Panc1 (cell line): ENCODE measurements around the gene PNLDC1. TPM values are rescaled to one million over a fixed set of nuclear protein-coding genes. Genes with fewer than 3 reads are reported as not detected.
A peak's percentile ranks its signal among the peaks of the same experiment; 100 is the strongest.

ENCODE experiments used
- ATAC-seq: fragments of 200-7000 bp; cut with Tn5 transposase; 2 replicates; pipeline ENCODE4 v1.9.1; 2020; ENCODE audit warnings: mild to moderate bottlenecking, moderate library complexity
- BruUV-seq: library from RNA; stranded (reverse); fragments of 400-500 nt; replicated peaks from 2 replicates; lab custom pipeline; 2021; lab: Mats Ljungman, UMichigan
- CTCF ChIA-PET: fragments of 300-600 bp; sonication (Branson Sonifier 250); formaldehyde crosslinking; loops from one replicate; lab custom pipeline; 2022; ENCODE audit warnings: antibody characterized with exemption; lab: Charles Lee
- POLR2A ChIA-PET: fragments of 300-600 bp; sonication (Branson Sonifier 250); formaldehyde crosslinking; loops from one replicate; lab custom pipeline; 2022; ENCODE audit warnings: antibody characterized with exemption; lab: Charles Lee
- DNase-seq: peaks from one replicate; pipeline ENCODE4 v3.0.0-alpha.2; 2010; ENCODE audit warnings: low read depth, low spot score
- H3K27ac ChIP-seq: 2 replicates; pipeline ENCODE4 v1.5.1; 2011; ENCODE audit warnings: mild to moderate bottlenecking, low read length, inconsistent platforms
- H3K27me3 ChIP-seq: fragments of 200-500 bp; sonication (Bioruptor generic); 2 replicates; pipeline ENCODE4 v1.6.0; 2014; ENCODE audit warnings: low read length, inconsistent platforms; ENCODE audit not compliant: control insufficient read depth, insufficient read depth
- H3K36me3 ChIP-seq: fragments of 200-500 bp; sonication (Bioruptor generic); 2 replicates; pipeline ENCODE4 v1.5.1; 2014; ENCODE audit warnings: inconsistent platforms, mild to moderate bottlenecking, low read length, moderate library complexity; ENCODE audit not compliant: control insufficient read depth, insufficient read depth
- H3K4me1 ChIP-seq: 2 replicates; pipeline ENCODE4 v1.5.1; 2011; ENCODE audit warnings: inconsistent platforms, mild to moderate bottlenecking, low read length, moderate library complexity; ENCODE audit not compliant: control insufficient read depth, insufficient read depth
- H3K4me3 ChIP-seq, 2 experiments: 2 replicates each; pipeline ENCODE4 v1.5.1; 2011 to 2012; ENCODE audit warnings: low read depth in 2 of 2, low read length in 2 of 2, mild to moderate bottlenecking in 2 of 2, inconsistent platforms in 1 of 2, moderate library complexity in 1 of 2
- H3K9me3 ChIP-seq: fragments of 200-500 bp; sonication (Bioruptor generic); 2 replicates; pipeline ENCODE4 v1.5.1; 2014; ENCODE audit warnings: low read depth, mild to moderate bottlenecking, inconsistent platforms, low read length, moderate library complexity; ENCODE audit not compliant: control insufficient read depth, insufficient read depth
- POLR2AphosphoS5 ChIP-seq: IDR thresholded peaks from 2 replicates; pipeline ENCODE4 v1.6.1; 2012; ENCODE audit warnings: mild to moderate bottlenecking, low read depth, low read length, moderate library complexity
- SIN3A ChIP-seq: IDR thresholded peaks from 2 replicates; pipeline ENCODE4 v1.6.1; 2012; ENCODE audit warnings: low read depth, mild to moderate bottlenecking, low read length, moderate library complexity, borderline replicate concordance; ENCODE audit not compliant: insufficient read depth
- TCF7L2 ChIP-seq: IDR thresholded peaks from 2 replicates; pipeline ENCODE4 v1.6.1; 2011; ENCODE audit warnings: mild to moderate bottlenecking, low read depth, low read length, inconsistent platforms
- in situ Hi-C: cut with HindIII; loops from 2 replicates; pipeline ENCODE4 v1.10.0; 2016; ENCODE audit warnings: low sequenced_read_pairs, low pct_unique_long_range_greater_than_20kb
- intact Hi-C: fragments of 100-400 bp; cut with micrococcal nuclease; formaldehyde crosslinking; loops from one replicate; pipeline ENCODE4 v1.10.0; 2022; ENCODE audit not compliant: unreplicated experiment
- total RNA-seq: library from RNA; stranded (reverse); gene quantifications from one replicate; pipeline ENCODE4 v1.2.1, GENCODE V29; 2021; ENCODE audit not compliant: unreplicated experiment
- TF ChIP-seq, protein P1 (sequence below): fragments of 450-650 bp; IDR thresholded peaks from 2 replicates; pipeline ENCODE4 v1.5.1; 2017; ENCODE audit warnings: mild to moderate bottlenecking
- TF ChIP-seq, protein P2 (sequence below), 2 experiments: IDR thresholded peaks; 2 replicates each; pipeline ENCODE4 v1.6.1; 2011 to 2012; ENCODE audit warnings: low read depth in 2 of 2, control low read depth in 1 of 2, low read length in 1 of 2, mild to moderate bottlenecking in 1 of 2, moderate library complexity in 1 of 2; ENCODE audit not compliant: insufficient read depth in 1 of 2

The PNLDC1 gene
- total RNA-seq, 1 experiment from 2014 or later = not detected

GRCh38 chr6:159778131-159778530, 21.9 kb upstream of the PNLDC1 start:
- in situ Hi-C loops (no loop called here), intact Hi-C loops (no loop called here)
- Histone ChIP-seq H3K4me1 (no peaks in the 10 kb centered on the region; the same call in 1 of the 2 replicates), H3K9me3 (no peaks in the 10 kb centered on the region), H3K36me3 (peaks cover 49% of the 10 kb centered on the region), H3K4me3 (no peak overlapping the region), H3K27ac (no peak overlapping the region), H3K27me3 (no peaks in the 10 kb centered on the region)
- ChIA-PET POLR2A (interaction anchor here (0.7 kb wide), 1 partner anchor 14 kb away, joined by 7 read pairs; no protein-coding TSS in a partner anchor), CTCF (no interaction called here)
- no TSS peak for BruUV-seq
- DNase-seq (no peak), ATAC-seq (no peak)
- TF ChIP-seq TCF7L2 = no peak
- no peak for TF ChIP-seq POLR2AphosphoS5
- TF ChIP-seq, protein P1, sequence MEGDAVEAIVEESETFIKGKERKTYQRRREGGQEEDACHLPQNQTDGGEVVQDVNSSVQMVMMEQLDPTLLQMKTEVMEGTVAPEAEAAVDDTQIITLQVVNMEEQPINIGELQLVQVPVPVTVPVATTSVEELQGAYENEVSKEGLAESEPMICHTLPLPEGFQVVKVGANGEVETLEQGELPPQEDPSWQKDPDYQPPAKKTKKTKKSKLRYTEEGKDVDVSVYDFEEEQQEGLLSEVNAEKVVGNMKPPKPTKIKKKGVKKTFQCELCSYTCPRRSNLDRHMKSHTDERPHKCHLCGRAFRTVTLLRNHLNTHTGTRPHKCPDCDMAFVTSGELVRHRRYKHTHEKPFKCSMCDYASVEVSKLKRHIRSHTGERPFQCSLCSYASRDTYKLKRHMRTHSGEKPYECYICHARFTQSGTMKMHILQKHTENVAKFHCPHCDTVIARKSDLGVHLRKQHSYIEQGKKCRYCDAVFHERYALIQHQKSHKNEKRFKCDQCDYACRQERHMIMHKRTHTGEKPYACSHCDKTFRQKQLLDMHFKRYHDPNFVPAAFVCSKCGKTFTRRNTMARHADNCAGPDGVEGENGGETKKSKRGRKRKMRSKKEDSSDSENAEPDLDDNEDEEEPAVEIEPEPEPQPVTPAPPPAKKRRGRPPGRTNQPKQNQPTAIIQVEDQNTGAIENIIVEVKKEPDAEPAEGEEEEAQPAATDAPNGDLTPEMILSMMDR = no peak
- TF ChIP-seq SIN3A = no peak
- TF ChIP-seq, protein P2, sequence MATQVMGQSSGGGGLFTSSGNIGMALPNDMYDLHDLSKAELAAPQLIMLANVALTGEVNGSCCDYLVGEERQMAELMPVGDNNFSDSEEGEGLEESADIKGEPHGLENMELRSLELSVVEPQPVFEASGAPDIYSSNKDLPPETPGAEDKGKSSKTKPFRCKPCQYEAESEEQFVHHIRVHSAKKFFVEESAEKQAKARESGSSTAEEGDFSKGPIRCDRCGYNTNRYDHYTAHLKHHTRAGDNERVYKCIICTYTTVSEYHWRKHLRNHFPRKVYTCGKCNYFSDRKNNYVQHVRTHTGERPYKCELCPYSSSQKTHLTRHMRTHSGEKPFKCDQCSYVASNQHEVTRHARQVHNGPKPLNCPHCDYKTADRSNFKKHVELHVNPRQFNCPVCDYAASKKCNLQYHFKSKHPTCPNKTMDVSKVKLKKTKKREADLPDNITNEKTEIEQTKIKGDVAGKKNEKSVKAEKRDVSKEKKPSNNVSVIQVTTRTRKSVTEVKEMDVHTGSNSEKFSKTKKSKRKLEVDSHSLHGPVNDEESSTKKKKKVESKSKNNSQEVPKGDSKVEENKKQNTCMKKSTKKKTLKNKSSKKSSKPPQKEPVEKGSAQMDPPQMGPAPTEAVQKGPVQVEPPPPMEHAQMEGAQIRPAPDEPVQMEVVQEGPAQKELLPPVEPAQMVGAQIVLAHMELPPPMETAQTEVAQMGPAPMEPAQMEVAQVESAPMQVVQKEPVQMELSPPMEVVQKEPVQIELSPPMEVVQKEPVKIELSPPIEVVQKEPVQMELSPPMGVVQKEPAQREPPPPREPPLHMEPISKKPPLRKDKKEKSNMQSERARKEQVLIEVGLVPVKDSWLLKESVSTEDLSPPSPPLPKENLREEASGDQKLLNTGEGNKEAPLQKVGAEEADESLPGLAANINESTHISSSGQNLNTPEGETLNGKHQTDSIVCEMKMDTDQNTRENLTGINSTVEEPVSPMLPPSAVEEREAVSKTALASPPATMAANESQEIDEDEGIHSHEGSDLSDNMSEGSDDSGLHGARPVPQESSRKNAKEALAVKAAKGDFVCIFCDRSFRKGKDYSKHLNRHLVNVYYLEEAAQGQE (IDR thresholded peaks at IDR 0.05; ENCODE audit: insufficient read depth in 1 of 2, low read depth in 2 of 2, low read length in 1 of 2) = no peak

DNA sequence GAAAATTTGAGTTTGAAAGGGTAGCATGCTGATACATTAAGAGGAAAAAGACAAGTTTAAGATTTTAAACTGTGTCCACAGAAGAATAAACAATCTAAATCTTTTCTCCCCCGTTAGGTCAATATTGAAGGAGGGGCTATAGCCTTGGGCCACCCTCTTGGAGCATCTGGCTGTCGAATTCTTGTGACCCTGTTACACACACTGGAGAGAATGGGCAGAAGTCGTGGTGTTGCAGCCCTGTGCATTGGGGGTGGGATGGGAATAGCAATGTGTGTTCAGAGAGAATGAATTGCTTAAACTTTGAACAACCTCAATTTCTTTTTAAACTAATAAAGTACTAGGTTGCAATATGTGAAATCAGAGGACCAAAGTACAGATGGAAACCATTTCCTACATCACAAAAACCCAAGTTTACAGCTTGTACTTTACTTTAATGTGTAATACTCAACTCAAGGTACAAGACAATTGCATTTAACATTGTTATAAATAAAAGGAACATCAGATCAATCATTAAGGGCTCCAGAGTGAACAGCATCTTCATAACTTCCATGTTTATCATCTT, 21.5 kb upstream of the PNLDC1 start:
- BruUV-seq = TSS peak; percentile 74
- CTCF ChIA-PET = no interaction called here
- H3K4me1 ChIP-seq = no peaks in the 10 kb centered on the region; the same call in 1 of the 2 replicates
- no peak overlapping the region for H3K27ac ChIP-seq
- TF ChIP-seq TCF7L2 (no peak), POLR2AphosphoS5 (no peak), SIN3A (no peak)
- TF ChIP-seq, protein P1 = no peak
- TF ChIP-seq, protein P2 (IDR thresholded peaks at IDR 0.05; ENCODE audit: insufficient read depth in 1 of 2, low read depth in 2 of 2, low read length in 1 of 2) = no peak
- no peaks in the 10 kb centered on the region for H3K27me3 ChIP-seq
- DNase-seq (no peak), ATAC-seq (no peak)
- no peaks in the 10 kb centered on the region for H3K9me3 ChIP-seq
- in situ Hi-C loops = no loop called here
- intact Hi-C loops = no loop called here
- peaks cover 49% of the 10 kb centered on the region for H3K36me3 ChIP-seq
- POLR2A ChIA-PET = interaction anchor here (0.7 kb wide), 1 partner anchor 14 kb away, joined by 7 read pairs; no protein-coding TSS in a partner anchor
- H3K4me3 ChIP-seq = no peak overlapping the region
